ENCODE measurements around the gene RGS13. TPM values are rescaled to one million over a fixed set of nuclear protein-coding genes. Genes with fewer than 3 reads are reported as not detected.
A peak's percentile ranks its signal among the peaks of the same experiment; 100 is the strongest.

RGS13 gene
- total RNA-seq, 1 donor from 2014 or later: 0.22 TPM

- intact Hi-C loops (cut with micrococcal nuclease): loop anchor here (10.0 kb wide), 2 partner anchors 135 to 405 kb away; no protein-coding TSS in a partner anchor
- peak; percentile 25 for DNase-seq
- no peaks in the 10 kb centered on the region for H3K4me1 ChIP-seq
- H3K4me3 ChIP-seq: no peak overlapping the region
- TF ChIP-seq CTCF (IDR thresholded peaks at IDR 0.05; ENCODE audit: borderline replicate concordance): no peak
- H3K36me3 ChIP-seq: no peaks in the 10 kb centered on the region
- H3K9me3 ChIP-seq (replicated peaks): no peaks in the 10 kb centered on the region
- H3K27me3 ChIP-seq (ENCODE audit: low read depth): no peaks in the 10 kb centered on the region
- no peak overlapping the region for H3K27ac ChIP-seq (replicated peaks)
These were observed 26.6 kb upstream of the RGS13 start for GRCh38 chr1:192609110-192610079.

DNA sequence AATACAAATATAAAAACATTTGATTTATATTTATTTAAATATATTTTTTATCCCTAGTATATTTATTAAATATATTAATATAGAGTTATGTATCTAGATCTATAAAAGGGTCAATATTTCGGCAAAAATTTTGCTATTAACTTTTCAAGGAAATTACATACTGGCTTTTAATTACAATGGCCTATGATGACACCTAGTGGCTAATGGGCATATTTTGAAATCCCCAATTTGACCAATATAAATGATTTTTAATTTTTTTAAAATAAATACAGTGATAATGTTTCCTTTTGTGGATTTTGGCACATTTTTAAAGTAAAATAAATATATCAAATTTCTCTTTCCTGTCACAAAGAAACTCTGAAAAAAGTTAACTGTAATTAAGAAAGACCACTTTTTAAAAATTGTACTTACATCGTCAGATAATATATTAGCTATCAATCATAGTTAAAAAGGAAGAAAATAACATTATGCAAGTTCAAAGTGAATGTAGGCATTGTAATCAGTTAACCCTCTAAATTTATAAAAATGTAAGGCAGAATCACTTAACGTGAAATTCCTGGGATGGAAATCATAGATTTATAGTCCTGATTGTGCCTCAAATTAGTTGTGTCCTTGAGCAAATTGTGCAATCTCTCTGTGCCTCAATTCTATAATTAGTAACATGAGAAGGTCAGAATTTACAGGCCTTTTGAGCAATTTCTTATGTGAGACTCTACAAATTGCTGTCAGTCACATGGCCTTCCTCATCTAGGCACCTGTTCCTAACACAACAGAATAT lies 25.6 kb upstream of the RGS13 start:
- Histone ChIP-seq H3K4me3 (no peak overlapping the region), H3K36me3 (no peaks in the 10 kb centered on the region), H3K27me3 (ENCODE audit: low read depth) (no peaks in the 10 kb centered on the region), H3K4me1 (no peaks in the 10 kb centered on the region), H3K9me3 (replicated peaks) (no peaks in the 10 kb centered on the region), H3K27ac (replicated peaks) (no peak overlapping the region)
- TF ChIP-seq CTCF (IDR thresholded peaks at IDR 0.05; ENCODE audit: borderline replicate concordance): peak; percentile 67
- no peak for DNase-seq
- intact Hi-C loops (cut with micrococcal nuclease): loop anchor here (10.0 kb wide), 1 partner anchor 404 kb away; no protein-coding TSS in a partner anchor

DNA sequence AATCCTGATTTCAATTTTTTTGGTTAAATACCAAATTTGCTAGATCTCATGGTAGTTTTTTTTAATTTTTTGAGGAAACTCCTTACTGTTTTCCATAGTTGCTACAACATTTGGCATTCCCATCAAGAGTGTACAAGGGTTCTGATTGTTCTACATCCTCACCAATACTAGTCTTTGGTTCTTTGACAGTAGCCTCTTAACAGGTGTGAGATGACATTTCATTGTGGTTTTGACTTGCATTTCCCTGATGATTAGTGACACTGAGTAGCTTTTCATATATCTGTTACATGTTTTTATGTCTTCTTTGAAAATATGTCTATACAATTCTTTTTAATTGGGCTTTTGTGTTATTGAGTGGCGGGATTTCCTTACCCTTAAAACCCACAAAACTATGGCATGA lies 20.9 kb upstream of the RGS13 start:
- no peaks in the 10 kb centered on the region for H3K9me3 ChIP-seq (replicated peaks)
- intact Hi-C loops (cut with micrococcal nuclease): loop anchor here (10.0 kb wide), 1 partner anchor 400 kb away; no protein-coding TSS in a partner anchor
- no peak overlapping the region for H3K27ac ChIP-seq (replicated peaks)
- no peaks in the 10 kb centered on the region for H3K36me3 ChIP-seq
- no peak for DNase-seq
- H3K27me3 ChIP-seq (ENCODE audit: low read depth): no peaks in the 10 kb centered on the region
- H3K4me3 ChIP-seq: no peak overlapping the region
- H3K4me1 ChIP-seq: no peaks in the 10 kb centered on the region
- TF ChIP-seq CTCF (IDR thresholded peaks at IDR 0.05; ENCODE audit: borderline replicate concordance): no peak

DNA sequence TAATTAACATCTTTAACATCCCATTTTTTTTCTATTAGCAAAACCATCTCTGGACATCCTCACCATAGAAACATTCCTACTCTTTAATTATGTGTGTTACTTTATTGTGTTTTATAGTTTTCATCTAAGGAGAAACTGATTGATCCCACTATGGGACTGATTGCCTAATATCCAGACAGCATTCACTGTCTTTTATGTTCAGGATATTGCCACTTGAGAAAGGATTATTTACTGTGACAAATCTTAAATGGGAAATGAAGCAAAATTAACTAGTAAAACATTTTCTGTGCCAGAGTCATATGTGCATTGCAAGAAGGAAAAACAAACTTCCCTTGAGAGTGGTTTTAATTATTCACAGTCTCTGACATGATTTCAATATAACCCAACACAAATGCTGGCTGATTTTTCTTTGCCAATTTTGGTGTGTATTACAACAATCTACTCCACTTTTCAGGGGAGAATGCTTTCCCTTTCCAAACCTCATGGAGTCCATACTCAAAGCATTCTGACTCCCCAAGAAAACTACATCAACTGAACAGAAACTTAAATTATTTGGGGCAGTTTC lies 15.8 kb upstream of the RGS13 start:
- H3K27ac ChIP-seq (replicated peaks): no peak overlapping the region
- intact Hi-C loops (cut with micrococcal nuclease): no loop called here
- TF ChIP-seq CTCF (IDR thresholded peaks at IDR 0.05; ENCODE audit: borderline replicate concordance): no peak
- no peak for DNase-seq
- no peaks in the 10 kb centered on the region for H3K36me3 ChIP-seq
- H3K4me1 ChIP-seq: no peaks in the 10 kb centered on the region
- no peaks in the 10 kb centered on the region for H3K27me3 ChIP-seq (ENCODE audit: low read depth)
- peaks cover 7% of the 10 kb centered on the region for H3K9me3 ChIP-seq (replicated peaks)
- no peak overlapping the region for H3K4me3 ChIP-seq
